HepG2 (cell line): Measurements from ENCODE around the gene ZNF474. TPM values are rescaled to one million over a fixed set of nuclear protein-coding genes. Genes with fewer than 3 reads are reported as not detected.

ENCODE experiments used
- ATAC-seq: fragments of 200-7000 bp; cut with Tn5 transposase; 3 replicates; pipeline ENCODE4 v1.9.1; 2020; ENCODE audit warnings: mild to moderate bottlenecking, moderate library complexity
- BruUV-seq: library from RNA; stranded (reverse); fragments of 400-500 nt; replicated peaks from 2 replicates; lab custom pipeline; 2021; lab: Mats Ljungman, UMichigan
- CTCF ChIA-PET: fragments of 300-600 bp; formaldehyde crosslinking; extraction: SDS; loops from one replicate; lab custom pipeline; 2021; ENCODE audit warnings: low total read pairs, inconsistent platforms, low intra/inter-chr PET ratio; lab: Yijun Ruan, JAX
- POLR2A ChIA-PET: fragments of 350-600 bp; sonication (Branson Sonifier 250); formaldehyde crosslinking; loops from one replicate; lab custom pipeline; 2020; ENCODE audit warnings: antibody characterized with exemption, inconsistent platforms; lab: Yijun Ruan, JAX
- DNase-seq: peaks from one replicate; pipeline ENCODE4 v3.0.0-alpha.2; 2015; ENCODE audit warnings: low spot score
- FAIRE-seq: peaks from 3 replicates; lab custom pipeline; 2011; peaks lifted over from hg19 to GRCh38; lab: Jason Lieb, UNC
- H2AFZ ChIP-seq: one replicate; pipeline ENCODE4 v1.6.1; 2011; ENCODE audit warnings: low read length, inconsistent platforms
- H3K27ac ChIP-seq: fragments of 300-600 bp; 3 replicates; pipeline ENCODE4 v1.8.0; 2011; ENCODE audit warnings: mixed run types, mild to moderate bottlenecking, mixed read lengths, low read length, inconsistent platforms; ENCODE audit not compliant: insufficient read depth; ENCODE audit errors: extremely low read length
- H3K27me3 ChIP-seq, 2 experiments: fragments of 200-600 bp in 1 of 2; 2 replicates in 1 of 2; 3 replicates in 1 of 2; pipeline versions ENCODE4 v1.6.0 to v1.8.0; 2011; ENCODE audit warnings: low read length in 2 of 2, mild to moderate bottlenecking in 2 of 2, moderate library complexity in 2 of 2, inconsistent platforms in 1 of 2; ENCODE audit not compliant: insufficient read depth in 2 of 2, control insufficient read depth in 1 of 2
- H3K36me3 ChIP-seq, 2 experiments: fragments of 200-600 bp in 1 of 2; replicated peaks in 1 of 2; 2 replicates in 1 of 2; 3 replicates in 1 of 2; pipeline versions ENCODE4 v1.5.1 to v1.8.0; 2011; ENCODE audit warnings: low read length in 2 of 2, inconsistent platforms in 1 of 2; ENCODE audit not compliant: insufficient read depth in 2 of 2, control insufficient read depth in 1 of 2
- H3K4me1 ChIP-seq: 2 replicates; pipeline ENCODE4 v1.5.1; 2012; ENCODE audit warnings: low read length, inconsistent platforms; ENCODE audit not compliant: insufficient read depth
- H3K4me2 ChIP-seq: 2 replicates; pipeline ENCODE4 v1.6.0; 2011; ENCODE audit warnings: low read depth, low read length, inconsistent platforms
- H3K4me3 ChIP-seq, 3 experiments: fragments of 200-600 bp in 1 of 3; sonication (generic), shearing (Covaris generic) in 1 of 3; replicated peaks in 1 of 3; 2 replicates each; pipeline ENCODE4 v1.5.1; 2011 to 2016; ENCODE audit warnings: low read length in 3 of 3, inconsistent platforms in 2 of 3, low read depth in 2 of 3, mild to moderate bottlenecking in 2 of 3, control low read depth in 1 of 3, mixed read lengths in 1 of 3; ENCODE audit not compliant: insufficient read depth in 1 of 3
- H3K79me2 ChIP-seq: one replicate; pipeline ENCODE4 v1.6.1; 2011; ENCODE audit warnings: low read length, inconsistent platforms; ENCODE audit not compliant: insufficient read depth
- H3K9ac ChIP-seq: 2 replicates; pipeline ENCODE4 v1.6.0; 2011; ENCODE audit warnings: mild to moderate bottlenecking, low read depth, low read length, inconsistent platforms; ENCODE audit not compliant: insufficient read depth
- H3K9me3 ChIP-seq: 2 replicates; pipeline ENCODE4 v1.5.1; 2012; ENCODE audit warnings: mild to moderate bottlenecking, low read length
- H4K20me1 ChIP-seq: 2 replicates; pipeline ENCODE4 v1.6.0; 2011; ENCODE audit warnings: inconsistent platforms, mild to moderate bottlenecking, low read length, moderate library complexity; ENCODE audit not compliant: insufficient read depth
- ATF1 ChIP-seq: IDR thresholded peaks from 2 replicates; pipeline ENCODE4 v1.6.1; 2016; ENCODE audit warnings: mild to moderate bottlenecking, control low read depth
- ISX ChIP-seq: sonication (generic); formaldehyde crosslinking; conservative IDR thresholded peaks from 2 replicates; pipeline ENCODE4 v1.5.0; 2020; ENCODE audit warnings: missing genetic modification reagents
- NR2F2 ChIP-seq: IDR thresholded peaks from 2 replicates; pipeline ENCODE4 v1.6.1; 2012; ENCODE audit warnings: low read depth, inconsistent platforms, borderline replicate concordance
- SMYD3 ChIP-seq: sonication (generic); formaldehyde crosslinking; IDR thresholded peaks from 2 replicates; pipeline ENCODE4 v1.8.1; 2023; ENCODE audit warnings: mild to moderate bottlenecking, missing genetic modification reagents
- ZBTB7B ChIP-seq: sonication (generic); formaldehyde crosslinking; IDR thresholded peaks from 2 replicates; pipeline ENCODE4 v1.4.0; 2020; ENCODE audit warnings: missing genetic modification reagents
- ZKSCAN1 ChIP-seq: fragments of 150-350 bp; IDR thresholded peaks from 2 replicates; pipeline ENCODE4 v1.6.1; 2014; ENCODE audit warnings: low read length
- ZNF234 ChIP-seq: sonication (generic); formaldehyde crosslinking; conservative IDR thresholded peaks from 2 replicates; pipeline ENCODE4 v1.5.1; 2020; ENCODE audit warnings: mild to moderate bottlenecking, missing genetic modification reagents
- ZNF251 ChIP-seq: sonication (generic); formaldehyde crosslinking; IDR thresholded peaks from 2 replicates; pipeline ENCODE4 v1.9.0; 2021; ENCODE audit warnings: mild to moderate bottlenecking, missing genetic modification reagents
- ZNF282 ChIP-seq: fragments of 450-650 bp; IDR thresholded peaks from 2 replicates; pipeline ENCODE4 v1.6.1; 2018; ENCODE audit not compliant: partially characterized antibody
- ZNF501 ChIP-seq: sonication (generic); formaldehyde crosslinking; IDR thresholded peaks from 2 replicates; pipeline ENCODE4 v1.5.1; 2020; ENCODE audit warnings: mild to moderate bottlenecking, moderate library complexity, missing genetic modification reagents
- ZNF788 ChIP-seq: sonication (generic); formaldehyde crosslinking; IDR thresholded peaks from 2 replicates; pipeline ENCODE4 v1.5.0; 2020; ENCODE audit warnings: mild to moderate bottlenecking, missing genetic modification reagents, borderline replicate concordance
- ZSCAN25 ChIP-seq: sonication (generic); formaldehyde crosslinking; IDR thresholded peaks from 2 replicates; pipeline ENCODE4 v1.8.0; 2022; ENCODE audit warnings: mild to moderate bottlenecking, missing genetic modification reagents
- WGBS: methylation state at CpG from one replicate; pipeline ENCODE4 v1.1.6; 2017; ENCODE audit warnings: low lambda C conversion rate; 5-methylcytosine and 5-hydroxymethylcytosine counted together
- in situ Hi-C: cut with HindIII; loops from 2 replicates; pipeline ENCODE4 v1.10.0; 2017; ENCODE audit warnings: low pct_unique_long_range_greater_than_20kb; ENCODE audit not compliant: extremely low pct_ligation_motif_present
- intact Hi-C: fragments of 100-400 bp; cut with micrococcal nuclease; formaldehyde crosslinking; loops from one replicate; pipeline ENCODE4 v1.10.0; 2022; ENCODE audit not compliant: unreplicated experiment
- polyA plus RNA-seq, 8 experiments: library from polyadenylated mRNA; depleted of rRNA in 3 of 8; stranded (reverse) in 7 of 8; unstranded in 1 of 8; fragments of >200 nt; fragmentation: Illumina TruSeq in 4 of 8; extraction: Trizol in 4 of 8; gene quantifications; 2 replicates each; pipeline versions ENCODE4 v1.2.1 to v1.2.3, GENCODE V29; 2011 to 2016; ENCODE audit warnings: low read depth in 4 of 8, missing spikeins in 1 of 8, mixed read lengths in 1 of 8; ENCODE audit not compliant: insufficient read depth in 1 of 8
- total RNA-seq, 5 experiments: library from RNA; depleted of rRNA; stranded (reverse); fragments of >200 nt; fragmentation: Illumina TruSeq; extraction: Trizol; gene quantifications; 2 replicates each; pipeline ENCODE4 v1.2.3, GENCODE V29; 2016; ENCODE audit warnings: low read depth in 1 of 5
- TF ChIP-seq, protein P1 (sequence below): sonication (generic); formaldehyde crosslinking; IDR thresholded peaks from 2 replicates; pipeline ENCODE4 v1.4.0; 2020; ENCODE audit warnings: low read depth, mild to moderate bottlenecking, missing genetic modification reagents
- TF ChIP-seq, protein P2 (sequence below): sonication (generic); formaldehyde crosslinking; IDR thresholded peaks from 2 replicates; pipeline ENCODE4 v1.4.0; 2020; ENCODE audit warnings: missing genetic modification reagents

Gene ZNF474
- total and polyA plus RNA-seq, 2 of the 13 experiments (the other 11 are each of a cell fraction or from before 2014, with no cell fraction given): 0.07 TPM; not detected in 1

GRCh38 chr5:122112733-122113558 lies 16.4 kb upstream of the ZNF474 start:
- 3% methylated on average over 5 of the region's 6 CpGs for WGBS
- no peak for FAIRE-seq
- Histone ChIP-seq H4K20me1 (no peaks in the 10 kb centered on the region), H3K4me3 (no peak overlapping the region), H3K27ac (no peak overlapping the region), H3K79me2 (no peaks in the 10 kb centered on the region), H3K4me2 (no peak overlapping the region), H3K9me3 (no peaks in the 10 kb centered on the region), H3K9ac (no peak overlapping the region), H3K4me1 (no peaks in the 10 kb centered on the region), H3K27me3 (no peaks in the 10 kb centered on the region; a peak in 1 of 5 replicates), H3K36me3 (no peaks in the 10 kb centered on the region), H2AFZ (no peak overlapping the region)
- CTCF ChIA-PET: no interaction called here
- ATAC-seq: no peak
- intact Hi-C loops (no loop called here), in situ Hi-C loops (no loop called here)
- no TSS peak for BruUV-seq
- DNase-seq: no peak
- POLR2A ChIA-PET: no interaction called here
- TF ChIP-seq ZNF234 (no peak), ZNF788 (CRISPR knock-in tag) (no peak), ZBTB7B (CRISPR knock-in tag) (no peak), ZNF251 (CRISPR knock-in tag) (no peak), SMYD3 (CRISPR knock-in tag) (no peak), ATF1 (CRISPR knock-in tag) (no peak), ZNF501 (CRISPR knock-in tag) (no peak), ZKSCAN1 (no peak), ZSCAN25 (CRISPR knock-in tag) (no peak), ZNF282 (no peak), NR2F2 (no peak), ISX (CRISPR knock-in tag) (no peak)
- TF ChIP-seq, protein P1, sequence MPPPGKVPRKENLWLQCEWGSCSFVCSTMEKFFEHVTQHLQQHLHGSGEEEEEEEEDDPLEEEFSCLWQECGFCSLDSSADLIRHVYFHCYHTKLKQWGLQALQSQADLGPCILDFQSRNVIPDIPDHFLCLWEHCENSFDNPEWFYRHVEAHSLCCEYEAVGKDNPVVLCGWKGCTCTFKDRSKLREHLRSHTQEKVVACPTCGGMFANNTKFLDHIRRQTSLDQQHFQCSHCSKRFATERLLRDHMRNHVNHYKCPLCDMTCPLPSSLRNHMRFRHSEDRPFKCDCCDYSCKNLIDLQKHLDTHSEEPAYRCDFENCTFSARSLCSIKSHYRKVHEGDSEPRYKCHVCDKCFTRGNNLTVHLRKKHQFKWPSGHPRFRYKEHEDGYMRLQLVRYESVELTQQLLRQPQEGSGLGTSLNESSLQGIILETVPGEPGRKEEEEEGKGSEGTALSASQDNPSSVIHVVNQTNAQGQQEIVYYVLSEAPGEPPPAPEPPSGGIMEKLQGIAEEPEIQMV: no peak
- TF ChIP-seq, protein P2, sequence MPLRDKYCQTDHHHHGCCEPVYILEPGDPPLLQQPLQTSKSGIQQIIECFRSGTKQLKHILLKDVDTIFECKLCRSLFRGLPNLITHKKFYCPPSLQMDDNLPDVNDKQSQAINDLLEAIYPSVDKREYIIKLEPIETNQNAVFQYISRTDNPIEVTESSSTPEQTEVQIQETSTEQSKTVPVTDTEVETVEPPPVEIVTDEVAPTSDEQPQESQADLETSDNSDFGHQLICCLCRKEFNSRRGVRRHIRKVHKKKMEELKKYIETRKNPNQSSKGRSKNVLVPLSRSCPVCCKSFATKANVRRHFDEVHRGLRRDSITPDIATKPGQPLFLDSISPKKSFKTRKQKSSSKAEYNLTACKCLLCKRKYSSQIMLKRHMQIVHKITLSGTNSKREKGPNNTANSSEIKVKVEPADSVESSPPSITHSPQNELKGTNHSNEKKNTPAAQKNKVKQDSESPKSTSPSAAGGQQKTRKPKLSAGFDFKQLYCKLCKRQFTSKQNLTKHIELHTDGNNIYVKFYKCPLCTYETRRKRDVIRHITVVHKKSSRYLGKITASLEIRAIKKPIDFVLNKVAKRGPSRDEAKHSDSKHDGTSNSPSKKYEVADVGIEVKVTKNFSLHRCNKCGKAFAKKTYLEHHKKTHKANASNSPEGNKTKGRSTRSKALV (CRISPR knock-in tag): no peak
